ENCODE measurements around the gene ORM2. TPM values are rescaled to one million over a fixed set of nuclear protein-coding genes. Genes with fewer than 3 reads are reported as not detected.

ORM2 gene
- total RNA-seq, 1 experiment from 2014 or later, result not detected

- Histone ChIP-seq H3K9me3 (replicated peaks) (no peaks in the 10 kb centered on the region), H3K4me1 (no peaks in the 10 kb centered on the region), H3K36me3 (no peaks in the 10 kb centered on the region), H3K4me3 (no peak overlapping the region), H3K27me3 (no peaks in the 10 kb centered on the region), H3K27ac (no peak overlapping the region)
- DNase-seq, result peak; percentile 59 to 78
Measured at GRCh38 chr9:114339130-114339908, 9.7 kb downstream of the ORM2 start.

- Histone ChIP-seq H3K36me3 (no peaks in the 10 kb centered on the region), H3K4me1 (no peaks in the 10 kb centered on the region), H3K4me3 (no peak overlapping the region), H3K9me3 (replicated peaks) (no peaks in the 10 kb centered on the region), H3K27me3 (no peaks in the 10 kb centered on the region), H3K27ac (no peak overlapping the region)
- DNase-seq, result no peak
Measured at GRCh38 chr9:114341152-114341830, 11.6 kb downstream of the ORM2 start.

DNA sequence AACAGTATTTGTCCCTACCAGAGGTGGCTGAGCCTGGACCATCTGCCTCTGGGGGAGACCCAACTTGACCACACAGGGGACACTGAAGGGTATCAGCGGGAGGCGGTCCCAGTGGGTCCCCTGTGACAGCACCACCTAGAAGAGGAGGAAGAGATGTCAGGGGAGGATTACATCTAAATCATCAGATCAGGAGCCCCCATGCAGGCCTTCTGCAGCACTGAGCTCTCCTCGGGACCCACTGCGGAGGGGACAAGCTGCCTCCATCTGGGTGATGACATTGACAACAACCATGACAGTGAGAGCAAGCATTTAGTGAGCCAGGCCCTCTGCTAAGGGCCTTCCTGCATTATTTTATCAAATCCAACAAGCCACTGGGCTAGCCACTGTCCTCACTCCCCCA, 12.3 kb downstream of the ORM2 start:
- Histone ChIP-seq H3K4me1 (no peaks in the 10 kb centered on the region), H3K36me3 (no peaks in the 10 kb centered on the region), H3K27ac (no peak overlapping the region), H3K27me3 (no peaks in the 10 kb centered on the region), H3K4me3 (no peak overlapping the region), H3K9me3 (replicated peaks) (no peaks in the 10 kb centered on the region)
- no peak for DNase-seq

DNA sequence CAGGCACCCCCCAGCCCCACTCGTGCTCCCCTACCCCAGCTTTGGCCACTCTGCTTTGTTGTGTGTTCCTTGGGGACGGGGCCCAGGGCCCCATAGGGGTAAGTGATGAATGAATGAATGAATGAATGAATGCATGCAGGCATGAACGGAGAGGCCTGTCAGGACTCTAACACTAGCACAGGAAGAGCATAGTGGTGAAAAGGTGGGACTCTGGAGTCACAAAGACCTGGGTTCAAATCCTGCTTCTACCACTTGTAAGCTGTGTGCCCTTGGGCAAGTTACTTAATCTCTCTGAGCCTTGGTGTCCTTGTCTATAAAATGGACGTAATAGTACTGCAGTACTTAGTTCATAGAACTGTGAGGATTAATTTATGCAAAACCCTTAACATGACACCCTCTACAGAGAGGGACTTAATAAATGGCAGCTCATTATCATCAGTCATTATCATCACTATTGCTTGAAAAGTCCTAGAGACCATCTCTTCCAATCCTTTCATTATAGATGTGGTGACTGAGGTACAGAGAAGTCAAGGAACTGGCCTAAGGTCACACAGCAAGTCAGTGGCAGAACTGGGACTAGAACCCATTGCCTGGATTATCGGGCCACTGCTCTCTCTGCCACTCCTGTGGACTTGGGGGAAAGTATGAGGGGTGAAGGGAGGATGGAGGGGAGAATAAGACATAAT, 13.2 kb downstream of the ORM2 start:
- Histone ChIP-seq H3K27me3 (no peaks in the 10 kb centered on the region), H3K4me3 (no peak overlapping the region), H3K4me1 (no peaks in the 10 kb centered on the region), H3K36me3 (no peaks in the 10 kb centered on the region), H3K27ac (no peak overlapping the region), H3K9me3 (replicated peaks) (no peaks in the 10 kb centered on the region)
- no peak for DNase-seq

DNA sequence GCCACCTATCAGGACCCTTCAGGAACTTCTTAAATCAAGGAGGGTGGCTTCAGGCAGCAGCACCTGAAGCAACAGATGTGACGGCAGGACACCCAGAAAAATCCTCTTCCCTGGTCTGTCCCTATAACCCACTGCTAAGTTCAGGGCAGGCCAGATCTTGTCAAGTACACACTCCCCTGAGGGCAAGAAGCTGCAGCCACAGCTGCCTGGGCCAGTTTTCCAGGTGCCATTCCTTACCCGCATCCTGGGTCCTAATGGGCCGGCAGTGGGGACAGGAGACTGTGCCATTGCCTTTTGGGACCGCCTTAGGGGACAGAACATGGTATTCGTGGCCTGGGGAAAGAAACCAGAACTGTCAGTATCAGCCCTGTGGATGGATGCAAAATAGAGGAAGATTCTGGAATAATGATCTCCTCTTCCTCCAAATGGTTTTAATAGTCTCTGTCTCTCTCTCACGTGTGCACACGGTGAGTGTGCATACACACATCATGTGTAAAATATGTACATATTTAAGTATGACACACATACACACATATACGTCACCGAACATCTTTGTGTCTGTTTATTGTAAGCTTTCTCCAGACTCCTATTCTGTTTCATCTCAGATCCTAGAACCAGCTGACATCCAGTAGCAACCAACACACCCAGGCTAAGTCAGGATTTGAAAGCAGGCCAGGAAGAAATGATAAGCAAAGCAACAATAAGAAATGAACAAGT, 14.0 kb downstream of the ORM2 start:
- H3K27ac ChIP-seq, result no peak overlapping the region
- no peak for DNase-seq

DNA sequence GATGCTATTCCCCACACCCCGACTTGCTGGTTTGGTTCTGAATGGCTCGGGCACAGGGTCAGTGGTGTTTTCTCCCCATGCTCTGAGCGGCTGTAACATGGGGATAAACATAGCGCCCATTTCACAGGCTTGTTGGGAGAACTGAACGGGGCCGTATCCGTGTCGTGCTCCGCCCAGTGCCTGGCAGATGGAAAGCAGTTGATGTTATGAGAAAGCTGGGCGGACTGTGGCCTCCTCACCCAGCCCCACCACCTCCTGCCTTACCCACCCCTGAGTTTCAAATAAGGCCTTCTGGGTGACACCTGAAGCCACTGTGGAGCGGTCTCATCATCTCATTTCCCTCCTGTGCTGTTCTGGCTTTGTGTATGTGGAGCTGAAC, 14.5 kb downstream of the ORM2 start:
- DNase-seq, result no peak
- Histone ChIP-seq H3K4me1 (no peaks in the 10 kb centered on the region; the same call in 1 of the 2 replicates), H3K36me3 (no peaks in the 10 kb centered on the region)

More for the DNA sequence above, 14.0 kb downstream of the ORM2 start:
- H3K4me3 ChIP-seq, result no peak overlapping the region
- H3K4me1 ChIP-seq, result no peaks in the 10 kb centered on the region; the same call in 1 of the 2 replicates
- H3K9me3 ChIP-seq (replicated peaks), result no peaks in the 10 kb centered on the region
- H3K36me3 ChIP-seq, result no peaks in the 10 kb centered on the region
- no peaks in the 10 kb centered on the region for H3K27me3 ChIP-seq

DNA sequence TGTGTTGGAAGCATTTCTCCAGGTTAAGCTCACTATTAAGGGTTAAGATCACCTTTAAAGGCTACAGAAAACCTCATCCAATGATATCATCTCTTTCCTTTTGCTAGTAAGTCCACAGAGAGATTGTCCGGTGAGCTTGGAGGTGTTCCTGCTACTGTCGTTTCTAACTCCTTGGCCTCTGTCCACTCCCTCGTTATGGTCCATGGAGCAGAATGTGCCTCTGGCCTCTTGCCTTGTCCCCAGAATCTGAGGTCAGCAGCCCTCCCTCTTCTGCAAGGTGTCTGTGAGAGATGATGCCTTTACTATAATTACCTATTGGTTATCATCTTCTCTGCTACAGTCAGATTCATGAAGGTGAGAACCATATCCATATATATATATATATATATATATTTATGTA, 15.0 kb downstream of the ORM2 start:
- Histone ChIP-seq H3K27me3 (no peaks in the 10 kb centered on the region), H3K4me3 (no peak overlapping the region), H3K4me1 (no peaks in the 10 kb centered on the region; the same call in 1 of the 2 replicates), H3K9me3 (replicated peaks) (no peaks in the 10 kb centered on the region), H3K27ac (no peak overlapping the region), H3K36me3 (no peaks in the 10 kb centered on the region)
- no peak for DNase-seq

More for the DNA sequence above, 14.5 kb downstream of the ORM2 start:
- H3K27ac ChIP-seq, result no peak overlapping the region
- no peaks in the 10 kb centered on the region for H3K9me3 ChIP-seq (replicated peaks)
- no peaks in the 10 kb centered on the region for H3K27me3 ChIP-seq
- H3K4me3 ChIP-seq, result no peak overlapping the region

DNA sequence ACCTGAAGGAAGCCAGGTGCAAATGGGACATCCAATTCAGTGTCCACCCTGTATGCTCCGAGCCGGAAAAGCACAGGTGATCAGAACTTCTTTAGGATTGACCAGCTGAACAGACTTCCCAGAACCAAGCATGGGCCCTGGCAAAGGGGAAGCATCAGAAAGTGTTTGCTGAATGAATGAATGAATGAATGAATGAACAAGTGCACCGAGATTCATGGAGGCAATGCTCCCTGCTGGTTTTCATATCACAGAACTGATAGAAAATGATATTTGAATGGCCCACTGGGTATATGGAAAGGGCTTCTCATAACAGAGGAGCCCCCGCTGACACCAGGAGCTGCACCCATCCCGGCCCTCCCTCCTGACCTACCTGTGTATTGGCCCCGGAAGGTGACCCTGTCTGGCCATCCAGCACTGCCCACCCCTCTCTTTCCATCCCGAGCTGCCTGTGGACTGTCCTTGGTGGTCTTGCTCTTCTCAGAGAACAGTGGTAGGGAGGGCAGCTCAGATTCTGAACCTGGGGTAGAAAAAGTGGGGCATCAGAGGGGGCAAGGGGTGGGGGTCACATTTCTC, 15.9 kb downstream of the ORM2 start:
- H3K4me3 ChIP-seq, result no peak overlapping the region
- no peaks in the 10 kb centered on the region; the same call in 1 of the 2 replicates for H3K4me1 ChIP-seq
- no peaks in the 10 kb centered on the region for H3K36me3 ChIP-seq
- DNase-seq, result no peak
- no peaks in the 10 kb centered on the region for H3K9me3 ChIP-seq (replicated peaks)
- H3K27me3 ChIP-seq, result no peaks in the 10 kb centered on the region
- H3K27ac ChIP-seq, result no peak overlapping the region

GRCh38 chr9:114346146-114346545, 16.5 kb downstream of the ORM2 start:
- no peaks in the 10 kb centered on the region for H3K9me3 ChIP-seq (replicated peaks)
- no peak overlapping the region for H3K4me3 ChIP-seq
- H3K4me1 ChIP-seq, result no peaks in the 10 kb centered on the region; the same call in 1 of the 2 replicates
- DNase-seq, result no peak
- H3K27me3 ChIP-seq, result no peaks in the 10 kb centered on the region
- no peak overlapping the region for H3K27ac ChIP-seq
- H3K36me3 ChIP-seq, result no peaks in the 10 kb centered on the region

- no peaks in the 10 kb centered on the region; the same call in 1 of the 2 replicates for H3K4me1 ChIP-seq
- no peaks in the 10 kb centered on the region for H3K36me3 ChIP-seq
- no peak for DNase-seq
- no peak overlapping the region for H3K4me3 ChIP-seq
- H3K9me3 ChIP-seq (replicated peaks), result no peaks in the 10 kb centered on the region
- H3K27ac ChIP-seq, result no peak overlapping the region
- no peaks in the 10 kb centered on the region for H3K27me3 ChIP-seq
Measured at GRCh38 chr9:114347675-114348074, 18.0 kb downstream of the ORM2 start.

DNA sequence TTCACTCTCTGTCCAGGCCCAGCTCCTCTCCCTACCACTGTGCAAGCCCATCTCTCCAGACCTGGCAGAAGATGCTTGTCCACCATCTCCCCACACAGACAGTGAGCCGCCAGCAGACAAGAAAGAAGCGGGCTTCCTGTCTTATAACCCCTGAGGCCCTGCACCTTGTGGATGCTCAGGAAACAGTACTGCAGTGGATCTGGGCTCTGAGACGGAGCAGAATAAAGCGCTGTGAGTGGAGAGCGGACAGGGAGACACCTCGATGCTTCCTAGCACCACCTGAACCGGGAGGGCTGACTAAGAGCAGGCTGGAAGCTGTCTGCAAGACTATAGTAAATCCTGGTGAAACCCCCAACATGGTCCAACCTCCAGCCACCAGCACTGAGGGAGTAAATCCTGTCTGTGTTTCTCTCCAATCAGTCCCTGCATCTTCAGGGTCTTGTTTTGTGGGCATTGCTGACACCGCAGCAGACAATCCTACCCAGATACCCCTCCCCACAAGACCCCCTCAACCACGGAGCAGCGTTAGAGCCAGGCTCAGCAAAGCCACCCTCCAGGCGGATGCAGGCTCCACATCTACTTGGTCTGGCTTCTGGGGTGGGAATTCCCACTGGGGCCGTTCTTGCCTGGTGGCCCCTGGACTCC, 18.7 kb downstream of the ORM2 start:
- H3K27ac ChIP-seq, result no peak overlapping the region
- H3K4me1 ChIP-seq, result no peaks in the 10 kb centered on the region; the same call in 1 of the 2 replicates
- H3K9me3 ChIP-seq (replicated peaks), result no peaks in the 10 kb centered on the region
- no peaks in the 10 kb centered on the region for H3K36me3 ChIP-seq
- no peak for DNase-seq
- H3K4me3 ChIP-seq, result no peak overlapping the region
- no peaks in the 10 kb centered on the region for H3K27me3 ChIP-seq

DNA sequence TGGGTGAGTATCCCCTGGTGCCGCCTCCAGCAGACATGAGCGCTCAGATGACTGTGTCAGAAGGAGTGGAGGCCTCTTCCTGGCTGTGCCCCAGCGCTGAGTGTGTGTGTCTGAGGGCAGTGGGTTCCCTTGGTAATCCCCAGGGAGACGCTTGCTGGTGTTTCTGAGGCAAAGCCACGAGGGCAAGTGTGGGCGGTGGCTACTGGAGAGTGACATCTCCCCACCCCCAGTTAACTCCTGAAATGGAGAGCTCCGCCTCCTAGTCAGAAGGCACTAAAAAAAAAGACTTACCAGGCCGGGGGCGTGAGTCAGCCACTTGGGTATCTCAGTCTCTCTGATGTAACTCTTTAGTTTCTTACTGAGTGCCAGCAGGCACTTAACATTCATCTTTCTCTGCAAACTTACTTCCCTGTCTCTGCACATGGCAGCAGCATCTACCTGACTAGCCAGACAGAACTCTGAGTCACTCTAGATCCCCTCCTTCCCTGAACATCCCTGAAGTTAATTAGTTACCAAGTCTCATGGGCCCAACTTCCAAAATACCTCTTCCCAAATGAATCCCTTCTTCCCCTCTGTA, 19.3 kb downstream of the ORM2 start:
- no peak overlapping the region for H3K4me3 ChIP-seq
- H3K27ac ChIP-seq, result no peak overlapping the region
- peak; percentile 69 to 77 for DNase-seq
- no peaks in the 10 kb centered on the region for H3K27me3 ChIP-seq
- no peaks in the 10 kb centered on the region; the same call in 1 of the 2 replicates for H3K4me1 ChIP-seq
- no peaks in the 10 kb centered on the region for H3K36me3 ChIP-seq
- H3K9me3 ChIP-seq (replicated peaks), result no peaks in the 10 kb centered on the region

- no peak for DNase-seq
- Histone ChIP-seq H3K27me3 (no peaks in the 10 kb centered on the region), H3K36me3 (no peaks in the 10 kb centered on the region), H3K27ac (no peak overlapping the region), H3K4me1 (no peaks in the 10 kb centered on the region; the same call in 1 of the 2 replicates), H3K4me3 (no peak overlapping the region), H3K9me3 (replicated peaks) (no peaks in the 10 kb centered on the region)
Measured at GRCh38 chr9:114349713-114350480, 20.2 kb downstream of the ORM2 start.

Measured in SJCRH30 (cell line).